ENCODE results near the gene TUBB4A.

The TUBB4A gene

GRCh38 chr19:6524311-6524710, 22.2 kb upstream of the TUBB4A start:
- Histone ChIP-seq H3K4me1 (ENCODE audit: control insufficient read depth in 1 of 2, insufficient read depth in 2 of 2, low read length in 2 of 2) (peaks cover 0 to 3% of the 10 kb centered on the region in 2 donors), H3K9ac (ENCODE audit: low read depth in 1 of 2, low read length in 2 of 2) (no peak overlapping the region), H3K36me3 (ENCODE audit: control insufficient read depth in 1 of 2, insufficient read depth in 2 of 2, low read length in 2 of 2) (no peaks in the 10 kb centered on the region), H3K27me3 (ENCODE audit: control insufficient read depth in 1 of 2, insufficient read depth in 2 of 2, low read length in 2 of 2) (no peaks in the 10 kb centered on the region), H3K4me3 (ENCODE audit: low read depth in 1 of 2, low read length in 2 of 2) (no peak overlapping the region), H3K27ac (ENCODE audit: low read depth, low read length) (no peak overlapping the region), H3K9me3 (ENCODE audit: control insufficient read depth in 1 of 2, low read length in 2 of 2) (no peaks in the 10 kb centered on the region)

DNA sequence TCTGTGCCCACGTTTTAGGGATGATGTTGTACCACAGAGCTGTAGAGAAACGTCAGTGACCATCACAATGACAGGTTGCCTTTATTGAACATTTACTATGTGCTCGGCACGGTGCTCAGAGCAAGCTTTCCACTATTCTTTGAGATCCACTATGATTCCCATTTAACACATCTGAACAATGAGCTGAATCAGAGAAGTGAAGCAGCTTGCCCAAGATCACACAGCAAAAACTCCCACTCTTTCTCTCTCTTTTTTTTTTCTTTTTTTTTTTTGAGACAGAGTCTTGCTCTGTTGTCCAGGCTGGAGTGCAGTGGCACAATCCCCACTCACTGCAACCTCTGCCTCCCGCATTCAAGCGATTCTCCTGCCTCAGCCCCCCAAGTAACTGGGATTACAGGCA, 20.6 kb upstream of the TUBB4A start:
- no peak overlapping the region for H3K27ac ChIP-seq (ENCODE audit: low read depth, low read length)
- H3K9ac ChIP-seq (ENCODE audit: low read depth in 1 of 2, low read length in 2 of 2) = no peak overlapping the region
- no peak overlapping the region for H3K4me3 ChIP-seq (ENCODE audit: low read depth in 1 of 2, low read length in 2 of 2)
- H3K9me3 ChIP-seq (ENCODE audit: control insufficient read depth in 1 of 2, low read length in 2 of 2) = no peaks in the 10 kb centered on the region
- H3K4me1 ChIP-seq (ENCODE audit: control insufficient read depth in 1 of 2, insufficient read depth in 2 of 2, low read length in 2 of 2) = peaks cover 0 to 8% of the 10 kb centered on the region in 2 donors
- no peaks in the 10 kb centered on the region for H3K27me3 ChIP-seq (ENCODE audit: control insufficient read depth in 1 of 2, insufficient read depth in 2 of 2, low read length in 2 of 2)
- no peaks in the 10 kb centered on the region for H3K36me3 ChIP-seq (ENCODE audit: control insufficient read depth in 1 of 2, insufficient read depth in 2 of 2, low read length in 2 of 2)

DNA sequence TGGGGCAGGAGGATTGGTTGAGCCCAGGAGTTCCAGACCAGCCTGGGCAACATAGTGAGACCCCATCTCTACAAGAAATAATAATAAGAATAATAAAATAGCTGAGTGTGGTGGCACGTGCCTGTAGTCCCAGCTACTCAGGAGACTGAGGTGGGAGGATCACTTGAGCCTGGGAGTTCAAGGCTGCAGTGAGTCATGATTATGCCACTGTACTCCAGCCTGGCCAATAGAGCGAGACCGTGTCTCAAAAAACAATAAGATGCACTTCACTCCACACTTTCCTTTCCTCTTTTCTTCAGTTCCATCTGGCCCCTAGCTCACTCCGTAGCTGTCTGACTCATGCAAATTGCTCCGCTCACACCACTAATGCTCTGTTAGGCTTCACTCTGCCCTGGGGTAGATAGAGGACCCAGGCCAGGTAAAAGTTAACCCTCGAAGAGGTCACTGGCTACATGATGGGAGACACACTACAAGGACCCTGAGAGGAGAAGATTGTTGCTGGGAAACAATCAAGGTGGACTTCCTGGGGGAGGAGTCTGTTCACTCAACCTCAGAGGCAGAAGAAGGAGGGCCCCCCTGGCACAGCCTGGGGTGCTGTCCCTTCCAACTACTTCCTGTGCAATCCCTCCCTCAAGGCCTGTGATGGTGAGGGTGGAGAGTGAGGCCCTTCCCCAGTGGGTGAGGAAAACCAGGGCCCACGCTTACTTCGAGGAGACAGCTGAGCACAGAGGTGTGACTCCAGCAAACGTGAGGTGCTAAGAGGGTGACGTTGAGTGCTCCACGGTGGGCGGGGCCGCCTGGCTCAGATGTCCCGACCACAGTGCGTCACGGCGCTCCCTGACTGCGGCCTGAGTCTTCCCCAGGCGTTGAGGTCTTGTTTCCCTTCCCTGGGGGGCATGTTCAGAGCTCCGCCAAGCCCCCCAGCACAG, 19.9 kb upstream of the TUBB4A start:
- H3K9me3 ChIP-seq (ENCODE audit: control insufficient read depth in 1 of 2, low read length in 2 of 2) = no peaks in the 10 kb centered on the region
- no peaks in the 10 kb centered on the region for H3K27me3 ChIP-seq (ENCODE audit: control insufficient read depth in 1 of 2, insufficient read depth in 2 of 2, low read length in 2 of 2)
- H3K4me1 ChIP-seq (ENCODE audit: control insufficient read depth in 1 of 2, insufficient read depth in 2 of 2, low read length in 2 of 2) = peaks cover 4 to 13% of the 10 kb centered on the region in 2 donors
- no peaks in the 10 kb centered on the region for H3K36me3 ChIP-seq (ENCODE audit: control insufficient read depth in 1 of 2, insufficient read depth in 2 of 2, low read length in 2 of 2)
- no peak overlapping the region for H3K27ac ChIP-seq (ENCODE audit: low read depth, low read length)
- H3K9ac ChIP-seq (ENCODE audit: low read depth in 1 of 2, low read length in 2 of 2) = no peak overlapping the region
- no peak overlapping the region for H3K4me3 ChIP-seq (ENCODE audit: low read depth in 1 of 2, low read length in 2 of 2)

DNA sequence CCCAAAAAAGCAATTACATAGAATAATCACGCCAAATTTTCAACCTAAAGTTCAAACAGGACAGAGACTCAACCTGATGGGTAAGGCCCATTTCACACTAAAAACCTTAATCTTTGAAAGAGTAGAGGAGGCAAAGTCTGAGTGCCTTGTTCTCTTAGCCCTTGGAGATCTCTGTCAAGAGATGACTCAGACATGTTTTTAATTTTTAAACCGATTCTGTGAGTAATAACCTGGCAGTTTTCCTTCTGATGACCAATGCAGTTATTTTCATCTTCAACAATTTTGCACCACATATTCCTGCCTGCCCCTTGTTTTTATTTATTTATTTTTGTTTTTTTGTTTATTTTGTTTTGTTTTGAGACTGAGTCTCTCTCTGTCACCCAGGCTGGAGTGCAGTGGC, 17.2 kb upstream of the TUBB4A start:
- Histone ChIP-seq H3K27ac (ENCODE audit: low read depth, low read length) (no peak overlapping the region), H3K4me3 (ENCODE audit: low read depth in 1 of 2, low read length in 2 of 2) (no peak overlapping the region), H3K27me3 (ENCODE audit: control insufficient read depth in 1 of 2, insufficient read depth in 2 of 2, low read length in 2 of 2) (no peaks in the 10 kb centered on the region)

DNA sequence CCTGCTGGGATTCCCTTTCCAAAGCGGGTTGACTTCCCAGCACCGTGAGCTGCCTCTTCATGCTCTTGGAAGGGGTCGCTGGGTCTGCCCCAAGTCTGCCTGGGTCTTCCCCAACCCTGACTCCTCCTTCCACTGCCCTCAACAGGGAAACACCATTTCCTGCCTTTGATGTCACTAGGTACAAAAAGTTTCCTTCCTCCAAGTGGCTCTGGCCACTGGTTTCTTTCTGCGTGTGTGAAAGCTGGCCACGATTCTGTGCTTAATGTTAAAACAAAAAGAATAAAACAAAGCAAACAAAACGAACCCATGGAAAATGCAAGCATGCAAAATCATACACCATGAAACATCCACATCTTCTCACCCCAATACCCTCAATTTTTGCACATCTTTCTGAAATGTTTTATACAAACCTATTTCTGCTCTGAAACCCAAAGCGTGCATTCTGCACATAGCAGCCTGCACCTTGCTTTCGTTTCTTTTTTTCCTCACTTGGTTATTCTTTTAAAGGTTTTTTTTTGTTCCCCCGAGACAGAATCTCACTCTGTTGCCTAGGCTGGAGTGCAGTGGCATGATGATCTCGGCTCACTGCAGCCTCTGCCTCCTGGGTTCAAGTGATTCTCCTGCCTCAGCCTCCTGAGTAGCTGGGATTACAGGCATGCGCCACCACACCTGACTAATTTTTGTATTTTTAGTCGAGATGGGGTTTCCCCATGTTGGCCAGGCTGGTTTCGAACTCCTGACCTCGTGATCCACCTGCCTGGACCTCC, 16.2 kb upstream of the TUBB4A start:
- Histone ChIP-seq H3K27me3 (ENCODE audit: control insufficient read depth in 1 of 2, insufficient read depth in 2 of 2, low read length in 2 of 2) (no peaks in the 10 kb centered on the region), H3K4me3 (ENCODE audit: low read depth in 1 of 2, low read length in 2 of 2) (no peak overlapping the region), H3K27ac (ENCODE audit: low read depth, low read length) (no peak overlapping the region), H3K4me1 (ENCODE audit: control insufficient read depth in 1 of 2, insufficient read depth in 2 of 2, low read length in 2 of 2) (peaks cover 4 to 19% of the 10 kb centered on the region in 2 donors), H3K36me3 (ENCODE audit: control insufficient read depth in 1 of 2, insufficient read depth in 2 of 2, low read length in 2 of 2) (no peaks in the 10 kb centered on the region), H3K9ac (ENCODE audit: low read depth in 1 of 2, low read length in 2 of 2) (no peak overlapping the region), H3K9me3 (ENCODE audit: control insufficient read depth in 1 of 2, low read length in 2 of 2) (no peaks in the 10 kb centered on the region)

More for the DNA sequence above, 17.2 kb upstream of the TUBB4A start:
- H3K9me3 ChIP-seq (ENCODE audit: control insufficient read depth in 1 of 2, low read length in 2 of 2) = no peaks in the 10 kb centered on the region
- no peak overlapping the region for H3K9ac ChIP-seq (ENCODE audit: low read depth in 1 of 2, low read length in 2 of 2)
- H3K36me3 ChIP-seq (ENCODE audit: control insufficient read depth in 1 of 2, insufficient read depth in 2 of 2, low read length in 2 of 2) = no peaks in the 10 kb centered on the region
- H3K4me1 ChIP-seq (ENCODE audit: control insufficient read depth in 1 of 2, insufficient read depth in 2 of 2, low read length in 2 of 2) = peaks cover 4 to 19% of the 10 kb centered on the region in 2 donors

GRCh38 chr19:6516659-6517291, 14.7 kb upstream of the TUBB4A start:
- Histone ChIP-seq H3K4me1 (ENCODE audit: control insufficient read depth in 1 of 2, insufficient read depth in 2 of 2, low read length in 2 of 2) (peaks cover 4 to 16% of the 10 kb centered on the region in 2 donors), H3K27me3 (ENCODE audit: control insufficient read depth in 1 of 2, insufficient read depth in 2 of 2, low read length in 2 of 2) (no peaks in the 10 kb centered on the region), H3K9me3 (ENCODE audit: control insufficient read depth in 1 of 2, low read length in 2 of 2) (no peaks in the 10 kb centered on the region), H3K9ac (ENCODE audit: low read depth in 1 of 2, low read length in 2 of 2) (peak overlapping the region; percentile 61 to 82), H3K36me3 (ENCODE audit: control insufficient read depth in 1 of 2, insufficient read depth in 2 of 2, low read length in 2 of 2) (no peaks in the 10 kb centered on the region), H3K27ac (ENCODE audit: low read depth, low read length) (no peak overlapping the region), H3K4me3 (ENCODE audit: low read depth in 1 of 2, low read length in 2 of 2) (peak overlapping the region; percentile 79 to 88)

DNA sequence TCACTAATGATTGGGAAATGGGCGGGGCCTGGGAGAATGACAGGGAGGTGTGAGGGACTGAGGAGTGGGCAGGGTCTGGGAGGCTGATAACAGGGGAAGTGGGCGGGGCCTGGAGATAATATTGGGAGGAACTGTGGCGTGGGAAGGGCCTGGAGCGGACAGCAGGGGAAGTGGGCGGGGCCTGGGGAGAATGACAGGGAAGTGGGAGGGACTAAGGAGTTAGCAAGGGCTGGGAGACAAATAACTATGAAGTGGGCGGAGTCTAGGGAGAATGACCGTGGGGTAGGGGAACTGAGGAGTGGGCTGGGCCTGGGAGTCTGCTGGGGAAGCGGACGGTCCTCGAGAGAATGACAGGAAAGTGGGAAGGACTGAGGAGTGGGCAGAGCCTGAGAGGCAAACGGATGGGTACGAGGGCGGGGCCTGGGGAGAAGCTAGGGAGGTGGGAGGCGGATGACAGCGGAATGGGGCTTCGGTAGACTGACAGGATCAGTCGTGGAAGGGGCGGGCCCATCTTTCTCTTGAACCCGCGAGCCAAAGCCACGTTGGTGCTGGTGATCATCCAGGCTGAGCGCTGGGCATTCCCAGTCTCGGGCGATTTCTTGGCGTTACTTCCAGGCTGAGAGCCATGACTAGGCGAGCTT, 14.0 kb upstream of the TUBB4A start:
- Histone ChIP-seq H3K36me3 (ENCODE audit: control insufficient read depth in 1 of 2, insufficient read depth in 2 of 2, low read length in 2 of 2) (no peaks in the 10 kb centered on the region), H3K9ac (ENCODE audit: low read depth in 1 of 2, low read length in 2 of 2) (peak overlapping the region; percentile 61 to 82), H3K4me1 (ENCODE audit: control insufficient read depth in 1 of 2, insufficient read depth in 2 of 2, low read length in 2 of 2) (peaks cover 4 to 16% of the 10 kb centered on the region in 2 donors), H3K27ac (ENCODE audit: low read depth, low read length) (no peak overlapping the region), H3K9me3 (ENCODE audit: control insufficient read depth in 1 of 2, low read length in 2 of 2) (no peaks in the 10 kb centered on the region), H3K27me3 (ENCODE audit: control insufficient read depth in 1 of 2, insufficient read depth in 2 of 2, low read length in 2 of 2) (no peaks in the 10 kb centered on the region), H3K4me3 (ENCODE audit: low read depth in 1 of 2, low read length in 2 of 2) (peak overlapping the region; percentile 79 to 88)

- no peak overlapping the region for H3K9ac ChIP-seq (ENCODE audit: low read depth in 1 of 2, low read length in 2 of 2)
- H3K36me3 ChIP-seq (ENCODE audit: control insufficient read depth in 1 of 2, insufficient read depth in 2 of 2, low read length in 2 of 2) = no peaks in the 10 kb centered on the region
- no peak overlapping the region for H3K27ac ChIP-seq (ENCODE audit: low read depth, low read length)
- no peaks in the 10 kb centered on the region for H3K27me3 ChIP-seq (ENCODE audit: control insufficient read depth in 1 of 2, insufficient read depth in 2 of 2, low read length in 2 of 2)
- peaks cover 4 to 16% of the 10 kb centered on the region in 2 donors for H3K4me1 ChIP-seq (ENCODE audit: control insufficient read depth in 1 of 2, insufficient read depth in 2 of 2, low read length in 2 of 2)
- H3K9me3 ChIP-seq (ENCODE audit: control insufficient read depth in 1 of 2, low read length in 2 of 2) = no peaks in the 10 kb centered on the region
- no peak overlapping the region for H3K4me3 ChIP-seq (ENCODE audit: low read depth in 1 of 2, low read length in 2 of 2)
These were observed 12.9 kb upstream of the TUBB4A start for GRCh38 chr19:6514926-6515544.

- H3K27ac ChIP-seq (ENCODE audit: low read depth, low read length) = no peak overlapping the region
- no peak overlapping the region for H3K9ac ChIP-seq (ENCODE audit: low read depth in 1 of 2, low read length in 2 of 2)
- H3K4me1 ChIP-seq (ENCODE audit: control insufficient read depth in 1 of 2, insufficient read depth in 2 of 2, low read length in 2 of 2) = peaks cover 4 to 16% of the 10 kb centered on the region in 2 donors
- H3K36me3 ChIP-seq (ENCODE audit: control insufficient read depth in 1 of 2, insufficient read depth in 2 of 2, low read length in 2 of 2) = no peaks in the 10 kb centered on the region
- H3K4me3 ChIP-seq (ENCODE audit: low read depth in 1 of 2, low read length in 2 of 2) = no peak overlapping the region
- H3K9me3 ChIP-seq (ENCODE audit: control insufficient read depth in 1 of 2, low read length in 2 of 2) = no peaks in the 10 kb centered on the region
- no peaks in the 10 kb centered on the region for H3K27me3 ChIP-seq (ENCODE audit: control insufficient read depth in 1 of 2, insufficient read depth in 2 of 2, low read length in 2 of 2)
These were observed 12.0 kb upstream of the TUBB4A start for GRCh38 chr19:6514089-6514488.

Measured in duodenal mucosa (tissue), 2 donors.